HG02798 (cell line): ENCODE measurements around the gene NAGA.

Experiments
- ATAC-seq: cut with Tn5 transposase; IDR thresholded peaks from one replicate; pipeline ENCODE4 v1.9.1; 2021; ENCODE audit warnings: mild to moderate bottlenecking; ENCODE audit not compliant: unreplicated experiment, poor library complexity

Gene NAGA

GRCh38 chr22:42052765-42053164 lies 17.8 kb downstream of the NAGA start:
- no peak for ATAC-seq

- ATAC-seq, result no peak
Observed at GRCh38 chr22:42050641-42051180, 19.9 kb downstream of the NAGA start.

GRCh38 chr22:42041784-42042183 lies 28.8 kb downstream of the NAGA start:
- ATAC-seq, result no peak

GRCh38 chr22:42039271-42039670 lies 31.3 kb downstream of the NAGA start:
- no peak for ATAC-seq

GRCh38 chr22:42035256-42035655 lies 35.4 kb downstream of the NAGA start:
- ATAC-seq, result no peak

- no peak for ATAC-seq
Observed at GRCh38 chr22:42033263-42034181, 37.1 kb downstream of the NAGA start.

- ATAC-seq, result no peak
Observed at GRCh38 chr22:42026705-42027104, 43.9 kb downstream of the NAGA start.

GRCh38 chr22:42025421-42025820 lies 45.2 kb downstream of the NAGA start:
- ATAC-seq, result no peak

GRCh38 chr22:42022162-42022847 lies 48.3 kb downstream of the NAGA start:
- no peak for ATAC-seq

GRCh38 chr22:42021571-42021970 lies 49.0 kb downstream of the NAGA start:
- ATAC-seq, result no peak

GRCh38 chr22:42018224-42018623 lies 52.4 kb downstream of the NAGA start:
- no peak for ATAC-seq

- no peak for ATAC-seq
Observed at GRCh38 chr22:42016111-42016510, 54.5 kb downstream of the NAGA start.

- ATAC-seq, result no peak
Observed at GRCh38 chr22:42013385-42013784, 57.2 kb downstream of the NAGA start.

GRCh38 chr22:42010778-42011177 lies 59.8 kb downstream of the NAGA start:
- no peak for ATAC-seq
